GM21825 (cell line): Measurements from ENCODE around the gene GDPD2.
"Not testable (repeated sequence)": the region's sequence is repeated elsewhere in the genome, so short reads cannot be mapped to it uniquely, and the experiment has no call there.

ENCODE experiments used
- ATAC-seq: cut with Tn5 transposase; IDR thresholded peaks from one replicate; pipeline ENCODE4 v1.9.1; 2021; ENCODE audit warnings: mild to moderate bottlenecking, moderate library complexity; ENCODE audit not compliant: unreplicated experiment

GDPD2 gene, protein sequence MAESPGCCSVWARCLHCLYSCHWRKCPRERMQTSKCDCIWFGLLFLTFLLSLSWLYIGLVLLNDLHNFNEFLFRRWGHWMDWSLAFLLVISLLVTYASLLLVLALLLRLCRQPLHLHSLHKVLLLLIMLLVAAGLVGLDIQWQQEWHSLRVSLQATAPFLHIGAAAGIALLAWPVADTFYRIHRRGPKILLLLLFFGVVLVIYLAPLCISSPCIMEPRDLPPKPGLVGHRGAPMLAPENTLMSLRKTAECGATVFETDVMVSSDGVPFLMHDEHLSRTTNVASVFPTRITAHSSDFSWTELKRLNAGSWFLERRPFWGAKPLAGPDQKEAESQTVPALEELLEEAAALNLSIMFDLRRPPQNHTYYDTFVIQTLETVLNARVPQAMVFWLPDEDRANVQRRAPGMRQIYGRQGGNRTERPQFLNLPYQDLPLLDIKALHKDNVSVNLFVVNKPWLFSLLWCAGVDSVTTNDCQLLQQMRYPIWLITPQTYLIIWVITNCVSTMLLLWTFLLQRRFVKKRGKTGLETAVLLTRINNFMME

DNA sequence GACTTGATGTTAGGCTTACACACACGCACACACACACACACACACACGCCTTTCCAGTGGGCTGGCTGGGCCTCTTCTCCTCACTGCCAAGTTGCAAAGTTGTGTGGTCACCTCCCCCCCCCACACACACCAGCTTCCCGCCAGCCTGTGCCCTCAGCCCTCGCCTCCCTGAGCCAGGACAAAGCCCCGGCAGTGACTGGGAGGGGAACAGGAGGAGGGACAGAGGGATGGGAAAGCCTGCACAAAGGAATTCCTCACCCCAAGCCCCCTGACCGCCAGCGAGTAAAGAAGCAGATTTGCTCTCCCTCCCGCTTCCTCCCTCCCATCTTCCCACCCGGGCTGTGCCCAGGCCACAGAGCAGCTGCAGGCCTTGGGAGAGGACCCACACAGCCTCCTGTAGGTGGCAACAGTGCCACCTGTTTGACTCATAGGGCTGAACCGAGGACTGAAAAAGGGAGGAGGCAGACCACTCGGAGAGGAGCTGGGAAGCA is at the start of gene GDPD2:
TSS of gene GDPD2 (plus strand) at position 464 of the 491 bp plus-strand sequence. CDS start 1,671 bp downstream, outside the sequence.
- no peak for ATAC-seq

DNA sequence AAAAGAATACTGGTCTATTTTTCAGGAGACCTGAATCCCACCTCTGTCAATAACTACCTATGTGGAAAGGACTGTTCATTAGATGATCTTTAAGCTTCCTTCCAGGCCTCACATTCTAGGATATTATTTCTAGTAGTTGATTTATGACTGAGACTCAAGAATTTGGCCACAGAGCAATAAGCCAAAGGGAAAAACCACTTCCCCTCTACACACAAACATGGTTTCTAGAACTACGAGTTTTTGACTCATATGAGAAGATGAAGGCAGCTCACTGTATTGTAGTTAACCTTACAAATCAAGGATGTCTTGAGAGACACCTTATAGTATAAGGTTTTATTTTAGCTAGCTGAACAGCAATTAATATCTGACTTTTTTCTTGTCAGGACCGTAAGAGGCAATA is 36.9 kb upstream of the GDPD2 start:
- no peak for ATAC-seq

GRCh38 chrX:70398899-70399298 is 24.2 kb upstream of the GDPD2 start:
- ATAC-seq = no peak

DNA sequence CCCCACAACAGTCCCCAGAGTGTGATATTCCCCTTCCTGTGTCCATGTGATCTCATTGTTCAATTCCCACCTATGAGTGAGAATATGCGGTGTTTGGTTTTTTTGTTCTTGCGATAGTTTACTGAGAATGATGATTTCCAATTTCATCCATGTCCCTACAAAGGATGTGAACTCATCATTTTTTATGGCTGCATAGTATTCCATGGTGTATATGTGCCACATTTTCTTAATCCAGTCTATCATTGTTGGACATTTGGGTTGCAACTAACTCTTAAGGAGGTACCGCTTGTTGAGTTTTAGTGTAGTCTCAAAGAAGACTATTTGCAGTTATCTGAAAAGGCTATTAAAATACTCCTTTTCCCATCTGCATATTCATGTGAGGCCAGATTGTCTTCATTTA is 22.9 kb upstream of the GDPD2 start:
- ATAC-seq = not testable (repeated sequence)

- no peak for ATAC-seq
These were observed 20.4 kb upstream of the GDPD2 start for GRCh38 chrX:70402721-70403120.

DNA sequence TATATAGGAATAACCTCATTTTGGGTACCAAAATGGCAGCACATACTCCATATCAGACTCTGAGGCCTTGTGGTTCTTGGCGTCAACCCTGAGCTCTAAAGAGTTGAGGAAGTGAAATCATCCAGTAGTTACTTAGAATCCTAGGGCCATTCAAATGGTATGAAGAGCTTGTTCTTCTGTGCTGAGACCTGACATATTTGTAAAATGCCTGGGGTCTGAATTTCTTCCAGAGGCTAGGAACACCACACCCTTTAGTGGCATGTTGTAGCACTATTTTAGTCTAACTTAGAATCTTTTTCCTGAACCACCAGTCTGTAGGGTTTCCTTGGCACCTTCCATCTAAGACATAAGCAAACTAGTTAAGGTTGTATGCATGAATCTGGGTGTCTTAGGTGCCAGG is 18.1 kb upstream of the GDPD2 start:
- no peak for ATAC-seq

- no peak for ATAC-seq
These were observed 12.2 kb upstream of the GDPD2 start for GRCh38 chrX:70410921-70411320.

DNA sequence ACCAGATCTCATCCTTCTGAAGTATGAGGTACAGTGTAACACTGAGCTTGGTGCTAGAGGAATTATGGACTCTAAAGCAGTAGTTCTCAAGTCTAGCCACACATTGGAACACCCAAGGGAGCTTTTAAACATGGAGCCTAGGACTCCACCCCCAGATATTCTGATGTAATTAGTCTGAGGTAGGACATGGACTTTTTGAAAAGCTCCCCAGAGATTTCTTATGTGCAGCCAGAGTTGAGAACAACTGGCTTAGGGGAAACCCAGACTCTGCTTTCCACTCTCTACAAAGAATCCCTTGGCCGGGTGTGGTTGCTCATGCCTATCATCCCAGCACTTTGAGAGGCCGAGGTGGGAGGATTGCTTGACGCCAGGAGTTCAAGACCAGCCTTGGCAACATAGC is 11.6 kb upstream of the GDPD2 start:
- ATAC-seq = no peak

GRCh38 chrX:70421618-70422017 is 1.5 kb upstream of the GDPD2 start:
- ATAC-seq = no peak

GRCh38 chrX:70423936-70424675 is 992 bp downstream of the GDPD2 start:
- ATAC-seq = no peak

GRCh38 chrX:70424801-70425200 is 1.7 kb downstream of the GDPD2 start:
- no peak for ATAC-seq

DNA sequence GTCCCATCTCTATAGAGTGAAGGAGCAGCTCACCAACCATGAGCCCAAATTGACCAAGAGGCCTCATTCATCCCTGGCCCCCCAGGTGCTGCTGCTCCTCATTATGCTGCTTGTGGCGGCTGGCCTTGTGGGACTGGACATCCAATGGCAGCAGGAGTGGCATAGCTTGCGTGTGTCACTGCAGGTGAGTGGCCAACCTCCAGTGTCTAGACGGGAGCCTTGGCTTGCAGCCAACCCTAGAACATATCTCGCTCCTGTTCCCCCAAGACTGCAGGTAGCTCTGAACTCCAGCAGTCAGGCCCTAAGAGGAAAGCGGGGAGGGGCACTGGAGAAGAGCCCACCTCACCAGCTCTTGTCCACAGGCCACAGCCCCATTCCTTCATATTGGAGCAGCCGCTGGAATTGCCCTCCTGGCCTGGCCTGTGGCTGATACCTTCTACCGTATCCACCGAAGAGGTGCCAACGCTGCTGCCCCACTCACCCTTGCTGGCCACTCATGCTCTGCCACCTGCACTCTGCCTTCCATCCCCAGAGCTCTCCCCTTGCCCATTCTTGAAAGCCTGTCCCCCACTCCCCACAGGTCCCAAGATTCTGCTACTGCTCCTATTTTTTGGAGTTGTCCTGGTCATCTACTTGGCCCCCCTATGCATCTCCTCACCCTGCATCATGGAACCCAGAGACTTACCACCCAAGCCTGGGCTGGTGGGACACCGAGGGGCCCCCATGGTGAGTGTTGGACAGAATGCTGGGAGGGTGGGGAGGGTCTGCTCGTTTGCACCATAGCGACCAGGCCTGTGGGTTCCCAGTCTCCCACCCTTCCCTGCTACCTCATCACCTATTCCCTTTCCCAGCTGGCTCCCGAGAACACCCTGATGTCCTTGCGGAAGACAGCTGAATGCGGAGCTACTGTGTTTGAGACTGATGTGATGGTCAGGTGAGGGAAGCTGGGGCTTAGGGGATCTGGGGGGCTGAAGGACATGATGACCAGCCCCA is 3.5 kb downstream of the GDPD2 start:
- ATAC-seq = no peak

- no peak for ATAC-seq
These were observed 4.3 kb downstream of the GDPD2 start for GRCh38 chrX:70427365-70427764.

DNA sequence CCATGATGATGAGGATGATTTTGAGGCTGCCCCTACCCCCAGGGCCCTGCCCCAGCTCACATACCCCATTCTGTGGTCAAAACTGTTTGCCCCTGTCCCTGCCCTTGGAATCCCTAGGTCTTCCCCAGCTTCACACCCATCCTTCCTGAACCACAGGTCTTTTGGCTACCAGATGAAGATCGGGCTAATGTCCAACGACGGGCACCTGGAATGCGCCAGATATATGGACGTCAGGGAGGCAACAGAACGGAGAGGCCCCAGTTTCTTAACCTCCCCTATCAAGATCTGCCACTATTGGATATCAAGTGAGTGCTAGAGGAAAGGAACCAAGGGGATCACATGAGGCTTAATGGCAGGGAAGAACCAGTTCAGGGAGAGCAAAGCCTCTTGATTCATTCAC is 6.6 kb downstream of the GDPD2 start:
- no peak for ATAC-seq

- no peak for ATAC-seq
These were observed 10.1 kb downstream of the GDPD2 start for GRCh38 chrX:70432936-70433847.

DNA sequence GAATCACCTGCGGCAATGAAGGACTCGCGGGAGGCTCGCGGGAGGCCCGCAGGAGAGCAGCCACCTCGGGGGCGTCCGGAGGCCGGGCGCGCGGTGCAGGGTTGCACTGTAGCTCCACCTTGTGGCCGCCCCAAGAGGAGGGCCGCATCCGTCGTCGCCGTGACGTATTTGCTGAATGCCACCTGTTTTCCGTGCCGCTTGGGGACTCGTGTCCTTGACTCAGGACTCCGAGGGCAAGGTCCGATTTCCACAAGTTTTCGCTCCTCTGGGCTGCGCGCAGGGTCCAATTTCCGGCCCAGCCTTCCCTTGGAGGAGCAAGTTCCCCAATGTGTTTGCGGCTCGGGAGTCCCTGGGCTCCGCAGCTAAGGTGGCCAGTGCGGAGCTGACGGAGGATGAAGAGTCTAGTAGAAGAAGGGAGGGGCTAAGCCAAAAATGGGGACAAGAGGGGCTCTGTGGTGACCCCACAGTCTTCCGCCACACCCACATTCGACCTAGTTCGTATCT is 10.8 kb downstream of the GDPD2 start:
- peak; percentile 65 for ATAC-seq

DNA sequence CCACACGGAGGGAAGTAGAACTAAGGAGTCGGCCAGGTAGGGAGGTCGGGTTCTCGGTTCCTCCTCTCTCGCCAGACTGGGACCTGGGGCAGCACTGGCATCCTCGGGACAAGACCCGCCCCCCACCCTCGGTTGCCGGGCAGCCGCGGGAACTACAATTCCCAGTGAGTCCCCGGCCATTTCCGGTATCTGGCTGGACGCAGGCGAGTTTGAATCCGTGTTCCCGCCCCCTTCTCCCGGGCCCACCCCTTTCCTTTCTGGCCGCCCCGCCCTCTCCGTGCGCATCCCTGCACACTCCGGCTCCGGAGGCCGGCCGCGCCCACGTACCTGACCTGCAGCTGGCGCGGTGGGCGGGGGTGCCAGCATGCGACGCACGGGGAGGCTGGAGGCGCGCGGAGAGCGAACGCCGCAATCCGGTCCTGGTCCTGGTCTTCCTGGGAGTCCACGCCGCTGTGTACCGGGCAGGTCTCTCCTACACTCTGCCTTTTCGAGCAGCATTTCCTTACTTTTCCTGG is 11.3 kb downstream of the GDPD2 start:
- ATAC-seq = peak; percentile 65

GRCh38 chrX:70434914-70435586 is 11.9 kb downstream of the GDPD2 start:
- no peak for ATAC-seq

GRCh38 chrX:70436343-70436742 is 13.2 kb downstream of the GDPD2 start:
- ATAC-seq = no peak
